HFF-Myc (cell line): ENCODE results near the gene RTKN.

Experiments
- DNase-seq: peaks from one replicate; pipeline ENCODE4 v3.0.0-alpha.2; 2011; ENCODE audit warnings: low read depth; ENCODE audit errors: extremely low read depth
- H3K4me3 ChIP-seq: replicated peaks from 2 replicates; pipeline ENCODE4 v1.5.1; 2011; ENCODE audit warnings: low read depth, mild to moderate bottlenecking, control low read depth, low read length
- TF ChIP-seq, protein P1 (sequence below): IDR thresholded peaks from 2 replicates; pipeline ENCODE4 v1.5.1; 2012; ENCODE audit warnings: mild to moderate bottlenecking, low read depth, low read length, control low read depth; ENCODE audit errors: missing control alignments

The RTKN gene

GRCh38 chr2:74418312-74418711 is 23.4 kb downstream of the RTKN start:
- TF ChIP-seq, protein P1, sequence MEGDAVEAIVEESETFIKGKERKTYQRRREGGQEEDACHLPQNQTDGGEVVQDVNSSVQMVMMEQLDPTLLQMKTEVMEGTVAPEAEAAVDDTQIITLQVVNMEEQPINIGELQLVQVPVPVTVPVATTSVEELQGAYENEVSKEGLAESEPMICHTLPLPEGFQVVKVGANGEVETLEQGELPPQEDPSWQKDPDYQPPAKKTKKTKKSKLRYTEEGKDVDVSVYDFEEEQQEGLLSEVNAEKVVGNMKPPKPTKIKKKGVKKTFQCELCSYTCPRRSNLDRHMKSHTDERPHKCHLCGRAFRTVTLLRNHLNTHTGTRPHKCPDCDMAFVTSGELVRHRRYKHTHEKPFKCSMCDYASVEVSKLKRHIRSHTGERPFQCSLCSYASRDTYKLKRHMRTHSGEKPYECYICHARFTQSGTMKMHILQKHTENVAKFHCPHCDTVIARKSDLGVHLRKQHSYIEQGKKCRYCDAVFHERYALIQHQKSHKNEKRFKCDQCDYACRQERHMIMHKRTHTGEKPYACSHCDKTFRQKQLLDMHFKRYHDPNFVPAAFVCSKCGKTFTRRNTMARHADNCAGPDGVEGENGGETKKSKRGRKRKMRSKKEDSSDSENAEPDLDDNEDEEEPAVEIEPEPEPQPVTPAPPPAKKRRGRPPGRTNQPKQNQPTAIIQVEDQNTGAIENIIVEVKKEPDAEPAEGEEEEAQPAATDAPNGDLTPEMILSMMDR, result no peak
- no peak for DNase-seq

GRCh38 chr2:74417763-74418162 is 24.0 kb downstream of the RTKN start:
- TF ChIP-seq, protein P1, result no peak
- DNase-seq, result no peak
- no peak overlapping the region for H3K4me3 ChIP-seq

More at GRCh38 chr2:74418312-74418711, 23.4 kb downstream of the RTKN start:
- no peak overlapping the region for H3K4me3 ChIP-seq

DNA sequence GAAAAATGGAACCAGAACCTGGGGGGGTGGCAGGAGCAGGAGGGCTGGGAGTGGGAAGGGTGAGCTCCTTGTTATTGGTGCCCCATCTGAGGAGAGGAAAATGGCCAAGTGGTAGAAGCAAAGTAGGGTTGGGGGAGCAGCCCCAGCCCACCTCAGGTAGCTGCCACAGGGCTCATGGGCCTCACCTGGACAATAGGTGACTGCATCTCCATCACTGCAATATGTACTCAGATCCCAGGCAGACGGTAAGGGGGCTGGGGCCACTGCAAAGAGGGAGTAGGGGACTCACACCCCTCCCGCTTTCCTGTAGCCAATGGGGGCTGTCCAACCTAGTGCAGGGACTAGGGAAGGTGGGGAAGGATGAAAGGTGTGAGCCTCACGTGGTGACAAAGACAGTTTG is 24.5 kb downstream of the RTKN start:
- H3K4me3 ChIP-seq, result no peak overlapping the region
- TF ChIP-seq, protein P1, result no peak
- no peak for DNase-seq

- TF ChIP-seq, protein P1, result no peak
- no peak overlapping the region for H3K4me3 ChIP-seq
- no peak for DNase-seq
These were observed 25.0 kb downstream of the RTKN start for GRCh38 chr2:74416778-74417177.

DNA sequence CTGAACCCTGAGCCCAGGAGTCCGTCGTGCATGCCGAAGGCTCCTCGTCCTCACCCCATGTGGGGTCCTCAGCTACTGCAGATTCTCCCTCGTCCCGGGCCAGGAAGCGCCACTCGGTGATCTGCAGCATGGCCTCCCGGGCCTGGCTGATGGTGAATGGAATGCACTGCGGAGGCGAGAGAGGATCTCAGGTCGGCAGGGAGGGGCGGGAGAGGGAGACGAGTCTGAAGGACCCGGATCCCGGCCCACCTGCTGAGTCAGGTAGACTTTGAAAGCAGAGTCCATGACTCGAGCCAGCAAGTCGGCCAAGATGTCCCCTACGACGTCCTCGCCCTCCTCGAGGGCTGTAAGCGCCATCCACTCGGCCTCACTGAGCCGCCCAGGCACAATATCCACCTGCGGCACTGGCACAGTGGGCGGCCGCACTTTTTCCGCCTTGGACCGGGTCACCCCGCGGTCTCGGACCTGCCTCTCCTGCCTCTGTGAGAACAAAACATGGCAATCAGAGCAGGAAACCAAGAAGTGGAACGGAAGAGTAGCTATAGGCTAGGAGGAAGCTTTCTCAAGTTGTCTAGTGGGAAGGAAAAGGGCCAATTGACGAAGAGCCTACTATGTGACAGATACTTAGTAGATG is 25.9 kb downstream of the RTKN start:
- DNase-seq, result no peak
- TF ChIP-seq, protein P1, result no peak
- H3K4me3 ChIP-seq, result no peak overlapping the region

DNA sequence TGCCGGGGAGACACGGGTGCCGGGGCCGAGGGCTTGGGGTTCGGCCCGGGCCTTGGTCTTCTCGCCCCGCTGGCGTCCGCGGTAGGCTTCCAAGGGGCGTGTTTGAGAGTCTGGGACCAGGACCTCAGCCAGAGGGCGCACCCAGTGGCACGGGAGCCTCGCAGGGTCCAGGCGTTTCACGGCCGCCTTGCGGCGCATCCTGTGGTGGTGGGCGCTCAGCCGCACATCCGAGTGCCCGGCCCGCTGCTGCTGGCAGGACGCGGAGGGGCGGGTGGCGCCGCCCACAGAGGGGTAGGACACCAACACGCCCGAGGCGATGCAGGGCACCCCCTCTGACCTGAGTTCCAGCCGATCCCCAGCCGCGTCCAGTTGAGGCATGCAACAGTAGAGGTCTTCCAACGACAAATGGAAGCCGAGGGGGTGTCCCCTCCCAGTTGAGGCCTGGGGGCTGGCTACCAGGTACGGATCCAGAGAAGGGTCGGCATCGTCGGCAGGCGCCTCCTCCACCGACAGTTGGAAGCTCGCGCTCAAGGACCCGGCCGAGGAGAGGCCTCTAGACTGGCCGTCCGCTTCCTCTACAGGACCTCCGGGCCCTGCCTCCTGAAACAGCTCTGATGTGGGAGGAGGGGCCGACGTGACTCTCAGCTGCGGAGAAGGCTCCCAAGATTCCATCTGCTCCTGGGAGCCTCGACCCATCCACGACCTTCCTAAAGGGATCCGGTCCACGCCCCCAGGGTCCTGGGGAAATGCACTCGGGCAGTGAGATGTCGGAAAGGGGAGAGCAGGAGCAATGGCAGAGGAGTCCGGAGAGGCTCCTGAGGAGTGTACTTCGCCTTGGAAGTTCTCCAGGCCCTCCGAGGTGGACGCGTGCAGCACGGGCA is 26.6 kb downstream of the RTKN start:
- H3K4me3 ChIP-seq, result peak overlapping the region; percentile 29
- no peak for DNase-seq
- TF ChIP-seq, protein P1, result peak; percentile 25
